ENCODE results near the gene MCUB. TPM values are rescaled to one million over a fixed set of nuclear protein-coding genes. Genes with fewer than 3 reads are reported as not detected.

MCUB gene
- total RNA-seq, 1 donor from 2014 or later, result 14.8 TPM

GRCh38 chr4:109729117-109729717 lies 169.2 kb downstream of the MCUB start:
- Histone ChIP-seq H3K4me1 (peaks cover 7% of the 10 kb centered on the region), H3K27ac (peak overlapping the region; percentile 81), H3K9me3 (no peaks in the 10 kb centered on the region), H3K36me3 (no peaks in the 10 kb centered on the region), H3K27me3 (no peaks in the 10 kb centered on the region), H3K4me3 (peak overlapping the region; percentile 60)
- DNase-seq, result no peak
- ATAC-seq, result no peak
- intact Hi-C loops (cut with DNase I), result no loop called here
- TF ChIP-seq CTCF (IDR thresholded peaks at IDR 0.05), result no peak

GRCh38 chr4:109729718-109730618 lies 169.9 kb downstream of the MCUB start, which contains the start of gene PLA2G12A:
Gene PLA2G12A (minus strand): TSS chr4:109730070. CDS start chr4:109729809, 261 bp downstream.
- intact Hi-C loops (cut with DNase I), result no loop called here
- peak within 1 kb of the TSS; percentile 81 for H3K27ac ChIP-seq
- peak; percentile 99 for ATAC-seq

GRCh38 chr4:109730619-109731545 lies 170.8 kb downstream of the MCUB start:
- H3K36me3 ChIP-seq, result no peaks in the 10 kb centered on the region
- DNase-seq (no peak), ATAC-seq (no peak)
- no peak for TF ChIP-seq CTCF (IDR thresholded peaks at IDR 0.05)
- H3K9me3 ChIP-seq, result no peaks in the 10 kb centered on the region
- no peaks in the 10 kb centered on the region for H3K27me3 ChIP-seq
- intact Hi-C loops (cut with DNase I), result no loop called here
- H3K4me3 ChIP-seq, result peak overlapping the region; percentile 60
- peaks cover 7% of the 10 kb centered on the region for H3K4me1 ChIP-seq
- peak overlapping the region; percentile 76 for H3K27ac ChIP-seq

More at GRCh38 chr4:109729718-109730618, 169.9 kb downstream of the MCUB start, which contains the start of gene PLA2G12A:
- peak within 1 kb of the TSS; percentile 60 for H3K4me3 ChIP-seq
- TF ChIP-seq CTCF (IDR thresholded peaks at IDR 0.05), result no peak
- H3K27me3 ChIP-seq, result no peaks in the 10 kb centered on the region
- H3K4me1 ChIP-seq, result peaks cover 7% of the 10 kb centered on the region
- no peaks in the 10 kb centered on the region for H3K9me3 ChIP-seq
- H3K36me3 ChIP-seq, result no peaks in the 10 kb centered on the region
- DNase-seq, result peak; percentile 95

DNA sequence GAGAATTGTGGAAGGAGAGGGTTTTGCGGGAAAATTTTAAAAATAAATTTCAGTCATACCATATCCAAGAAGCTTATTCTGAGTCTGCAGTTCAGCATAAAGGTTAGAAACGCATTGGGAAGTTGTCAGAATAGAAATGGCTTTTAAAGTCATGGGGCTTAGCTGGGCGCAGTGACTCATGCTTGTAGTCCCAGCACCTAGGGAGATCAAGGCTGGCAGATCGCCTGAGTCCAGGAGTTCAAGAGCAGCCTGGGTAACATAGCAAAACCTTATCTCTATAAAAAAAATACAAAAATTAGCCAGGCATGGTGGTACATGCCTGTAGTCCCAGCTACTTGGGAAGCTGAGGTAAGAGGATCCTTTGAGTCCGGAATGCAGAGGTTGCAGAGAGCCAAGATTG lies 173.7 kb downstream of the MCUB start:
- Histone ChIP-seq H3K27ac (no peak overlapping the region), H3K27me3 (no peaks in the 10 kb centered on the region), H3K36me3 (no peaks in the 10 kb centered on the region), H3K4me1 (peaks cover 5% of the 10 kb centered on the region), H3K9me3 (no peaks in the 10 kb centered on the region), H3K4me3 (no peak overlapping the region)
- no peak for DNase-seq
- intact Hi-C loops (cut with DNase I), result no loop called here
- no peak for TF ChIP-seq CTCF (IDR thresholded peaks at IDR 0.05)
- no peak for ATAC-seq

Measured in upper lobe of right lung (tissue), 1 donor.